Heart left ventricle (tissue), 13 donors: ENCODE data around the gene RPTN.

Source experiments
- CTCF ChIP-seq, 12 donors: fragments of 200-600 bp; sonication (generic) in 4 of 12; IDR thresholded peaks; one replicate each; pipeline versions ENCODE4 v1.5.0 to v1.8.0; 2018 to 2022; ENCODE audit warnings: antibody characterized with exemption in 12 of 12, mild to moderate bottlenecking in 5 of 12
- POLR2A ChIP-seq, 2 donors: fragments of 450-650 bp; IDR thresholded peaks; one replicate each; pipeline ENCODE4 v1.6.1; 2017; ENCODE audit warnings: antibody characterized with exemption in 2 of 2, mild to moderate bottlenecking in 2 of 2, moderate library complexity in 2 of 2
- donor health status: ischemic (EF 13 %, LVEDD 7.1; RV severe dilation, severe dysfunction).
- donor health status: DM: no; HTN: yes; CAD: no.
- donor health status: DM: no; HTN: no; CAD: no.
- donor health status: ischemic (EF 25% LVEDD 6.9; RV normal size, moderate dysfunction).
- donor health status: ischemic (EF 25% LVEDD 5.7; RV mildly dilated, moderate dysfunction).
- donor health status: ischemic (EF 35%, LVEDD 5.7; RV mildly dilated, moderate dysfunction).
- donor health status: nonischemic (EF 11% LVEDD 7.7; RV severe dilation, severe dysfunction).
- donor health status: DM: yes; HTN: yes; CAD: no.
- donor health status: PGD.
- donor health status: ischemic (EF 29% LVEDD 5.4; RV normal size, mild dysfunction).
- donor health status: nonischemic (EF 23%, LVEDD 6.1; RV moderate dilation, normal function).

- TF ChIP-seq POLR2A (IDR thresholded peaks at IDR 0.05) (no peak), CTCF (IDR thresholded peaks at IDR 0.05) (no peak)
Observed at GRCh38 chr1:152111515-152111968, 47.5 kb downstream of the RPTN start.
